GM19467 (cell line): ENCODE results near the gene SFT2D2.
A peak's percentile ranks its signal among the peaks of the same experiment; 100 is the strongest.
"Not testable (repeated sequence)": the region's sequence is repeated elsewhere in the genome, so short reads cannot be mapped to it uniquely, and the experiment has no call there.

Source experiments
- ATAC-seq: cut with Tn5 transposase; IDR thresholded peaks from one replicate; pipeline ENCODE4 v1.9.1; 2021; ENCODE audit warnings: mild to moderate bottlenecking, moderate library complexity; ENCODE audit not compliant: unreplicated experiment

SFT2D2 gene

DNA sequence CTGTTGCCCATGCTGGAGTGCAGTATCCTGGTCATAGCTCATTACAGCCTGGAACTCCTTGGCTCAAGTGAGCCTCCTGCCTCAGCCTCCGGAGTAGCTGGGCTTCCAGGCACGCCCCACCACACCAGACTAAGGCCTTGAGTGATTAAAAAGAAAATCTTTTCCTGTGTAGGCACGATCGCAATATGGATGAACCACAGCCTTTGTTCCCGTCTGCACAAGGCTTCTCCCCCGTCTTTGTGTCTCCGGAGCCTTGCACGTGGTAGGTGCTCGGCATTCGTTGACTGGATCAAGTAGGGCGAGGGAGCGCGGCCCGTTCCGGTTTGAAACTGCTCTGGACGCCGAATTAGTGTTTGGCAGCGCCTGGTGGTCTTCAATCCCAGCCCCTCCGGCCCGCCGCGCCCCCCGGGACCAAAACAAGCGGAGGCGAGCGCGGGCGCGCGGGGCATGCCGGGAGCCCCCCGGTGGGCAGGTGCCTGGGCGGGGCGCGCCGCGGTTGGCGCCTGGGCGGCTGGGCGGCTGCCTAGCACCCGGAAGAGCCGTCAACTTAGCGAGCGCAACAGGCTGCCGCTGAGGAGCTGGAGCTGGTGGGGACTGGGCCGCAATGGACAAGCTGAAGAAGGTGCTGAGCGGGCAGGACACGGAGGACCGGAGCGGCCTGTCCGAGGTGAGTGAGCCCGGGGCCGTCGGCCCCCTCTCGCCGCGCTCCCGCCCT, at the start of gene SFT2D2:
Gene SFT2D2, plus strand, starts transcription at position 529 of the 715 bp plus-strand sequence. Its CDS starts 76 bp downstream, at position 605.
- ATAC-seq, result peak; percentile 59

DNA sequence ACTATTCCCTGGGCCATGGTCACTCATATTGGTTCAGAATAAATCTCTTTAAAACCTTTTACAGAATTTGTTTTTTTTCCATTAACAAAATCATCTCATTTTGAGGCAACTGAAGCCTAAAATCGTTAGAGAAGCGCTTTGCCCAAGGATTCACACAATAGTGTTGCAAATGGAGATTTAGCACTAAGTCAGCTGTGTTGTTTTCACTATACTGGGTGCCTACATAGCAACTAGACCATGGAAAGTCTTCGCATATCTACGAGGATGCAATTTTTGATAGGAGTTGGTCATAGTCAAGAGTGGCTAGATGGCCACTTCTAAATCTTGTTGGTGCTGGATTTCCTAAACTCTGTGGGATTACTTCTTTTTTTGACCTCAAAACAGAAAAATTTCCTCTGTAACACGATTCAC, 47.6 kb upstream of the SFT2D2 start:
- ATAC-seq, result no peak

DNA sequence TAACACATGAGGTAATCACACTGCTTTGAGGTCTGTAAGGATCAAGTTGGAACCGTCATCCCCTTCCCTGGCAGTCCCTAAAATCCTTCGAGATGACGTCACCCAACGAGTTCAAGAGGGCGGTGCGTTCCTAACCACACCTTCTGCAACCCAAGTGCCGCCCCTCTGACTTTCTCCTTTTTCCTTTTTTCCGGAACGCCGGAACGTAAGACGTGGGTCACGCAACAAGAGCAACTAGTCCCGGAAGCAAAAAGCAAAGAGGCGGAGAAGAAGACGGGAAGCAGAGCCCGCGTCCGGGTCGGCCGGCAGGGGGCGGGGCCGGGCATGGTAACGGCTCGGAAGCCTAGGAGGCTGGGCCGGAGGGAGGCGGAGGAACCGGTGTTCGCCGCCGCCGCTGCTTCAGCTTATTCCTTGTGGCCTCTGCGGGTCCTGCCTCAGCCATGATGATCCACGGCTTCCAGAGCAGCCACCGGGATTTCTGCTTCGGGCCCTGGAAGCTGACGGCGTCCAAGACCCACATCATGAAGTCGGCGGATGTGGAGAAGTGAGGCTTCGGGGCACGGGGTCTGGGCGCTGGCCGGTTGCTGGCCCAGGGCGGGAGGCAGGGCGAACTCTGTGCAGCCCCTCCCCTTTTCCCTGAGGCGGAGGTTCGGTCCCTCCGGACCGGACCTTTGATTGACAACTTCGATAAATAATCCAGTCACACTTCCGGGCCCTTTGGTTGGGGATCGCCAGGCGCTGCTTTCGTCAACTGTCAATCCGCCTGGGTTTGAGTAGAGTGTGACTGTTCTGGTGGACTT, 47.0 kb upstream of the SFT2D2 start, which contains the start of gene TIPRL:
Gene TIPRL, plus strand, starts transcription at position 325 of the 800 bp plus-strand sequence. Its CDS starts 116 bp downstream, at position 441.
- peak; percentile 90 for ATAC-seq

DNA sequence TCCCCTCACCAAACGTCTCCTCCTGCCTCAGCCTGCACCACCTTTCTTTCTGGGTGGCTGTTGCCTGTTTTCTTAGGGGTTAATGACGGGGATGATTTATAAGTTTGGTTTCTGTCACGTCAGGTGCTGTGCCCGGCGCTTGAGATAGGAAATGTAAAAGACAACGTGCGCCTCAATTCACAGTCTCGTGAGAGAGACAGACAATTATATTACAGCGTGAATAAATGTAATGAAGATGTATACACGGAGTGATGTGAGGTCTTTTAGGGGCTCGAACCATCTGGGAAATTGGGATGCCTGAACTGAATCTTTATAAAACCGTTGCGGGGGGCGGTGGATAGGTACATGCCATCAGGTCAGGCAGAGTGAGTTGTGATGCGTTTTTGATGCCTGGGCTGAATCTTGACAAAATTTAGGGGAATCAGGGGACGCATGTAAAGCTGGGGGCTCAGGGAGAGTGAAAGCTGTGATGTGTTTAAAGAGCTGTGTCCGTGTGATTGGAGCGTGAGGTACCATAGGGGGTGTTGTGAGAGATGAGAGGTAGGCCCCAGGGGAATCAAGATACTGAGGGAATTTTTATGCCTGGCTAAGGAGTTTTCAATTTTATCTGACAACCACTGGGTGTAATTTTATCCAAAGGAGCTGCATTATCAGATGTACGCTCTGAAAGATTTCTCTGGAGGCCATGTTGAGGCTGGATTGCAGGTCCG, 46.2 kb upstream of the SFT2D2 start:
- no peak for ATAC-seq

DNA sequence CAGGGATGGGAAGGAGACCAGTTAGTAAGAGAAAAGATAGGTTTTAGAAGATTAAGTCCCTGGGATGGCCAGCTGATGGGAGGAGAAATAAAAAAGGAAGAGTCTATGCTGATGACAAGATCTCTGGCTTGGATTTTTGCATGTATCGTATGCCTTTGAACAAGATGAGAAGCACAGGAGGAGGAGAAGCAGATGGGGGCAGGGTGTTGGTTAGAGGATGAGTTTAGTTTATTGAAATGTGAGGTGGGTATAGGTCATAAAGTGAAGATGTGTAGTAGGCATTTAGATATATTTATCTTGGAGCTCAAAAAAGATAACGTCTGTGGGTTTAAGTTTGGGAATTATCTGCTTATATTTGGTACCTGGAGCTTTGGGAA, 45.7 kb upstream of the SFT2D2 start:
- ATAC-seq, result no peak

DNA sequence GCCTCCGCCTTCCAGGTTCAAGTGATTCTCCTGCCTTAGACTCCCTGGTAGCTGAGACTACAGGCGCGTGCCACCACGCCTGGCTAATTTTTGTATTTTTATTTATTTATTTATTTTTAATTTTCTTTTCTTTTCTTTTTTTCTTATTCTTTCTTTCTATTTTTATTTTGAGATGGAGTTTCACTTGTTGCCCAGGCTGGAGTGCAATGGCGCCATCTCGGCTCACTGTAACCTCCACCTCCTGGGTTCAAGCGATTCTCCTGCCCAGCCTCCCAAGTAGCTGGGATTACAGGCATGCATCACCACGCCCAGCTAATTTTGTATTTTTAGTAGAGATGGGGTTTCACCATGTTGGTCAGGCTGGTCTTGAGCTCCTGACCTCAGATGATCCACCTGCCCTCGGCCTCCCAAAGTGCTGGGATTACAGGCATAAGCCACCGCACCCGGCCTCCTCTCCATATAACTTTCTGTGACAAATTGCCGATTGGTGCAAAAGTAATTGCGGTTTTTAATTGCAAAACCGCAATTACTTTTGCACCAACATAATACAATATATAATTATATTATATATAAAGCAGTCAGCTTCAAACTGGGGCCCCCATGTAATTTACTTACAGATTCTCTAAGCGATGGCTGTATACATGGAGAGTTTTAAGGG, 44.6 kb upstream of the SFT2D2 start:
- ATAC-seq, result not testable (repeated sequence)

DNA sequence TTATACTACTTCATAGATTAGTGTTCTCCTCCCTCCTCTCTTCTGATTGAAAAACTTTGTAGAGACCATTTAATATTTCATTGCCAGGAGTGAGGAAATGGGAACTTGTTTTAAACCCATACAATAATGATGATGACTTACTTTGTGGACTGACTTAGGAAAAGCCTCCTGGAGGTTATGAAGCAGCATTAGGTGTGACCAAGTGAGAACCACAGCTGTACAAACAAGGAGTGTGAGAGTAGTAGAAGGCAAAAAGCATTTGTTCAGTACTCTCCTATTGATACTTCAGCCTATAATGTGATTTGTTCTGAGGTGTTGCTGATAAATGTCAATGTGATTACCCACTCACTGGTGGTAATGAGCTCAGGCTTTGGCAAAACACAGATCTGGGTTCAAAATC, 38.6 kb upstream of the SFT2D2 start:
- ATAC-seq, result no peak

DNA sequence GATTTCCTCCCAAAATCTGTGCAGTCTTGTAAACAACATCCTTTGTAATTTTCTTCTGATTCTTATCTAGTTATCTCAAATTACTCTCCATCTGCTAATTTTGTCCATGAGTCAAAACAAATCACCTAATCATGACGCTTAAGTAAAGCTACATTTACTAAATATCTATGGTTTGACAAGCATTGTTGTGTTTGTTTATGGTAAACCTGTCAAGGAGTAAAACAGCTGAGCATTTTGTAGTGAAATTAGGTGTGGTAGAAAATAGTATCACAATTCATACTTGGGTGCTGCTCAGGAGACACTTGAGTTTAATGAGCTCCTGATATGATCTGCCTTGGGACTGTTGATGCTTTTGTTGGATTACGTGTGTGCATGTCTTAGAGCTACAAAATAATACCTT, 35.4 kb upstream of the SFT2D2 start:
- no peak for ATAC-seq

DNA sequence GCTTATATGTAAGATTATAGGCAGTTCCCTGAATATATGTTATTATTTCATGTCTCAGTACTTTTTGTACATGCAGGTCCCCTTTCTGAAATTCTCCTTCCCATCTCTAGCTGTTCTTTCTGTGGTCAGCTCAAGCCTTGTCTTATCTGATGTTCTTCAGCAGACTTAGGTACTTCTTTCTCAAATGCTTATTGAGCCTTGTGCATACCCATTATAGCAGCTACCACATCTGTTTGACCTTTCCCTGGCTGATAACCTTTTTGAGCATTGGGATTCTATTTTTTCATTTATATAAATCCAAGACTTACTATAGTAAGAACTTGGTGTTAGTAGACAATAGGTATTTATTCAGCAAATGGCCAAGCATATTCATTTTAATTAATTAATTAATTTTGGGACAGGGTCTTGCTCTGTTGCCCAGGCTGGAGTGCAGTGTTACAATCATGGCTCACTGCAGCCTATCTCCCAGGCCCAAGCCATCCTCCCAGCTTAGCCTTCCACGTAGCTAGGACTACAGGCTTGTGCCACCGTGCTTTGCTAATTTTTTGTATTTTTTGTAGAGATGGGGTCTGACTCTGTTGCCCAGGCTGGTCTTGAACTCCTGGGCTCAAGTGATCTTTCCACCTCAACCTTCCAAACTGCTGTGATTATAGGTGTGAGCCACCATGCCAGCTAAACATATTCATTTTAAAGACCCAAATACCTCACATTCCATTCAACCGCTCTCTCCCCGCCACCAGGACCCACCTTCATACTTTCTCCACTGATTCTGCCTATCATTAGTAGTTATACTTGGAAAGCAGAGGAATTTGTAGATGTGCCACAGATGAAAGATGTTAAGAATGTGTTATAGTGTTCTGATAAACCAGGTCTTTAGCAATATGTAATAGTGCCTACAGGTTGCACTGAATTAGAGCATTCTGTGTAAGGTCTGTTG, 30.3 kb upstream of the SFT2D2 start:
- ATAC-seq, result no peak

DNA sequence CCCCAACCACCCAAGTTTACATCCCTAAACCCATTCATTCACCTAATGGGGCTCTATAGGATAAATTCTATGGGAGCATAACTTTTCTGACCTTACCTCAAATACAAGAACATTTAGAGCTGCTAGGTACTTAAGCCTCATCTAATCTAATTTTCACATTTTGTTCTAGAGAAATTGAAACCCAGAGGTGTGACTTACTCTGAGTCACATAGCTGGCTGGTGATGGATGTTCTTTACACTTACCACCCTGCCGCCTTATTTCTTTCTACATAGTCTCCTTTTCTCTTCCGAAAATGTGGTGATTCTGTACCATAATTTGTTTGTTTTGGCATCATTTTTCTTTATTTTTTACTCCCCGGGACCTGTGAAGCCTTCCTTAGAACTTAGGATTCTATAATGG, 26.7 kb upstream of the SFT2D2 start:
- no peak for ATAC-seq

DNA sequence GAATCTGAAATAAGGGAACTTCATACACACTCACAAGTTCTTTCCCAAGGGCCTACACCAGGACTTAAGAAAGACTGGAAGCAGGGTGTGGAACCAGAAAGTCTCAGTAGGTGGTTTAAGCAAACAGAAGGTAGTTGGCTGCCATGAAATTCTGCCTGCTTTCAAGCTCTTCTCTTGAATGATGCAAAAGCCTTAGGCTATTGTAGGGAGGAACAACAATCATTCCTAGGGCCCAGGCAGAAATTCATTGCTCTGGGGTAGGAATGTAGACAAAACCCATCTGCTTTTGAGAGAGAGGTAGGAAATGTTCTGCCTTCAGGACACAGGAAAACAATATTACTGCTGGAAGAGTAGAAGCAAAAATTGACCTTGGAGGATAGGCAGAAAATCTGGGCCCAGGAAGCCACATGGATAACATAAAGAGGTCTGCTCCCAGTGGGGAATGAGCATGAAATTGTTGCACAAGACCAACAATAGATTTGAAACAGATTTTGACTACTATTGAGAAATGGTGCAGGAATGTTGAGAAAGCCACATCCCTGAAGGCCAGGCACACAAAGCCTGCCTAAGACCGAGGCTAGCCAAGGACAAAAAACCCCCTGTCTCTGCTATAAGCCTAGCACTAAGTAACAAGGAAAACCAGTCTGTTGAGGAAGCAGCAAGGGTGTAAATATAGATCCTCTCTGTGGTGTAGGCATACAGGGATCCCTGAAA, 22.7 kb upstream of the SFT2D2 start:
- ATAC-seq, result no peak

DNA sequence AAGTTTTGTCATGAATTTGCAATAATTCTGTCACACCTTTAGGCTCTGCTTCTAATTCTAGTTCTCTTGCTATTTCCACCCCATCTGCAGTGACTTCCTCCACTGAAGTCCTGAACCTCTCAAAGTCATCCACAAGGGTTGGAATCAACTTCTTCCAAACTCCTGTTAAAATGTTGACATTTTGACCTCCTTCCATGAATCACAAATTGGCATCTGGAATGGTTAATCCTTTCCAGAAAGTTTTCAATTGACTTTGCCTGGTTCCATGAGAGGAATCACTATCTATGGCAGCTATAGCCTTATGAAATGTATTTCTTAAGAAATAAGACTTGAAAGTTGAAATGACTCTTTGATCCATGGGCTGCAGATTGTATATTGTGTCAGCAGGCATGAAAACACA, 19.7 kb upstream of the SFT2D2 start:
- ATAC-seq, result no peak

DNA sequence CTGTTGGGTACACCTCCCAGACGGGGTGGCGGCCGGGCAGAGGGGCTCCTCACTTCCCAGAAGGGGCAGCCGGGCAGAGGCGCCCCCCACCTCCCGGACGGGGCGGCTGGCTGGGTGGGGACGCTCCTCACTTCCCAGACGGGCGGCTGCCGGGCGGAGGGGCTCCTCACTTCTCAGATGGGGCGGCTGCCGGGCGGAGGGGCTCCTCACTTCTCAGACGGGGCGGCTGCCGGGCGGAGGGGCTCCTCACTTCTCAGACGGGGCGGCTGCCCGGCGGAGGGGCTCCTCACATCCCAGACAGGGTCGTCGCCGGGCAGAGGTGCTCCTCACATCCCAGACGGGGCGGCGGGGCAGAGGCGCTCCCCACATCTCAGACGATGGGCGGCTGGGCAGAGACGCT, 18.1 kb upstream of the SFT2D2 start:
- ATAC-seq, result not testable (repeated sequence)

DNA sequence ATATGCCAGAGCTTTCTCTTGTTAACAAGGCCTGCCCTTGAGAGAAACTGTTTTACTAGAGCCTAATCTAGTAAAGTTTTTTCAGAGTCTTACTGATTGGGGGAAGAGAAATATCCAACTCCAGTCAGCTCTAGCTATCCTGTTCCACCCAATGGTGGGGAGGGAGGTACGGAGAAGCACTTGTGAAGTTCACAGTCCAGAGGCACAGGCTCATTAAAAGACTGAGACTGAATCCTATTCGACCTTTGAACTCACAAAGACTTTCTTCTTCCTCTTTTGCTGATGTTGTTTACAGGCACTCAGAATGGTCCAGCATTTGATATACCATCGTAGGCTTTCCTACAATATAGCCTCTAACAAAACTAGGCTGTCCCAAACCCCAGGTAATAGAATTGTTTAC, 15.5 kb upstream of the SFT2D2 start:
- ATAC-seq, result no peak

DNA sequence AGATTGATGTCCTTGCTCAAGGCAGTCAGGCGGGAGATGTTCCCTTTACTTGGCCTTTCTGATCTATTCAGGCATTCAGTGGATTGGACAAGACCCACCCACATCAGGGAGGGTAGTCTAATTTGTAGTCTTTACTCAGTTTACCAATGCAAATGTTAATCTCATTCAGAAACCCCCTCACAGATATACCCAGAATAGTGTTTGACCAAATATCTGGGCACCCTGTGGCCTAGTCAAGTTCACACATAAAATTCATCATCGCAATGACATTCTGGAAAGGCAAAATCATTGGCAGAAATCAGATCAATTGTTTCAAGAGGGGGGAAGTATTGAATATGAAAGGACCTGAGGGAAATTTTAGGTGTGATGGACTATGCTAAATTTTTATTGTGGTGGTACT, 12.5 kb upstream of the SFT2D2 start:
- no peak for ATAC-seq

DNA sequence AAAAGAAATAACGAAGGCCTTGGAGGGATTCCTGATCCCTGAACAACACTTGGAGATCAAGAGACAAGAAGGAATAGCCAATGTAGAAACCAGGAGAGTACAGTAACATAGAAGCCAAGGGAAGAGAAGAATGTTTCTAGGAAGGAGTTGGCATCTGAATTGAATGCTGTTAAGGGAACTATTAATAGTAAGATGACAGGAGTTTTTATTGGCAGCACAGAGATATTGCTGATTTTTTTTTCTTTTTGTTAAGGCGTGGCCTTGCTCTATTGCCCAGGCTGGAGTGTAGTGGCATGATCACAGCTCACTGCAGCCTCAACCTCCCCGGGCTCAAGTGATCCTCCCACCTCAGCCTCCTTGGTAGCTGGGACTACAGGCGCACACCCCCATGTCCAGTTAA, 9.6 kb upstream of the SFT2D2 start:
- no peak for ATAC-seq

DNA sequence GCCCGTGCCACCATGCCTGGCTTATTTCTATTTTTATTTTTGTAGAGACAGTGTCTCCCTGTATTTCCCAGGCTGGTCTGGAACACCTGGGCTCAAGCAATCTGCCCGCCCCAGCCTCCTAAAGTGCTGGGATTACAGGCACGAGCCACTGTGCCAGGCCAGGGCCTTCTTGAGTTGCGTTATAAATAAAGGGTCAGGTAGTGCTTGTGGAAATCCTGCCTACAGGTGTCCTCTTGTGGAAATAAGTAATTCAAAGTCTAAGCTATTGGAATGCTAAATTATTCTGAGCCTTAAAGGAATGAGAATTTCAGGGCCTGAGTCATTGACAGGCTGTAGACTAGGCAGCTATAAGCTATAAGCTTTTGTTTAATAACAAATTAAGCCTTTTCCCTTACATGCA, 8.1 kb upstream of the SFT2D2 start:
- no peak for ATAC-seq

DNA sequence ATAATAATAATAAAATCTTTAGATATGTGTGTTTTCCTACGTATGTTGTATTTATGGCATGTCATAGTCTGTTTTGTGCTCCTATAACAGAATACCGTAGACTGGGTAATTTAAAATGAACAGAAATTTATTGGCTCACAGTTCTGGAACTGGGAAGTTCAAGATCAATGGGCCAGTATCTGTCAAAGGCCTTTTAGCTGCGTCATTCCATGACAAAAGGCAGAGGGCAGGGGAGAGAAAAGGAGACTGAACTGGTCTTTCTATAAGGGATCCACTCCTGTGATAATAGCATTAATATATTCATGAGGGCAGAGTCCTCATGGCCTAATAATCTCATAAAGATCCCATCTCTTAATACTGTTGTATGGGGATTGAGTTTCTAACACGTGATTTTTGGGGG, 7.1 kb upstream of the SFT2D2 start:
- ATAC-seq, result no peak

DNA sequence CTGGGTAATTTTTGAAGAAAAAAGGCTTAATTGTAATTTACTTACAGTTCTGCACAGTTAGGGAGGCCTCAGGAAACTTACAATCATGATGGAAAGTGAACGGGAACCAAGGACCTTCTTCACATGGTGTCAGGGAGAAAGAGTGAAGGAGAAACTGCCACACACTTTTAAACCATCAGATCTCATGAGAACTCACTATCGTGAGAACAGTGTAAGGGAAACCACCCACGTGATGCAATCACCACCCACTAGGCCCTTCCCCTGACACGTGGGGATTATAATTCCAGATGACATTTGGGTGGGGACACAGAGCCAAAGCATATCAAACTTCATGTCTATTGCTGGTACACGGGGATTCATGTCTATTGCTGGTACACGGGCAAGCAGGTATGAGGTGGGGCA, 5.3 kb upstream of the SFT2D2 start:
- no peak for ATAC-seq
